Ureter (tissue), 1 donor: ENCODE measurements around the gene ZMYND12. TPM values are rescaled to one million over a fixed set of nuclear protein-coding genes. Genes with fewer than 3 reads are reported as not detected.
"Not testable (repeated sequence)": the region's sequence is repeated elsewhere in the genome, so short reads cannot be mapped to it uniquely, and the experiment has no call there.

Experiments
- DNase-seq: peaks from one replicate; pipeline ENCODE4 v3.0.0-alpha.2; 2020; ENCODE audit warnings: low spot score
- total RNA-seq: library from RNA; stranded (reverse); gene quantifications from one replicate; pipeline ENCODE4 v1.2.4, GENCODE V29; 2023
- donor health status: DM: yes; HTN: yes; CAD: no.

The ZMYND12 gene
- 2.7 TPM for total RNA-seq

GRCh38 chr1:42456010-42456753, at the start of gene ZMYND12, which contains the start of gene PPCS:
ZMYND12 (minus strand) TSS chr1:42456022; CDS start chr1:42455997, 25 bp downstream.
PPCS (plus strand) TSS chr1:42456543; CDS start chr1:42456566, 23 bp downstream.
- DNase-seq, result peak; percentile 86

GRCh38 chr1:42504535-42505128, 48.8 kb upstream of the ZMYND12 start:
- DNase-seq, result no peak

- DNase-seq, result not testable (repeated sequence)
These were observed 46.2 kb upstream of the ZMYND12 start for GRCh38 chr1:42502031-42502430.

GRCh38 chr1:42490237-42490636, 34.4 kb upstream of the ZMYND12 start:
- no peak for DNase-seq

GRCh38 chr1:42484382-42484781, 28.6 kb upstream of the ZMYND12 start:
- no peak for DNase-seq

- DNase-seq, result no peak
These were observed 26.9 kb upstream of the ZMYND12 start for GRCh38 chr1:42482635-42483153.

- DNase-seq, result no peak
These were observed 25.1 kb upstream of the ZMYND12 start for GRCh38 chr1:42480921-42481320.

- DNase-seq, result no peak
These were observed 23.8 kb upstream of the ZMYND12 start for GRCh38 chr1:42479621-42480020.

GRCh38 chr1:42477775-42478174, 22.0 kb upstream of the ZMYND12 start:
- DNase-seq, result no peak

- not testable (repeated sequence) for DNase-seq
These were observed 21.5 kb upstream of the ZMYND12 start for GRCh38 chr1:42477354-42477753.

GRCh38 chr1:42476605-42477004, 20.8 kb upstream of the ZMYND12 start:
- no peak for DNase-seq

GRCh38 chr1:42469727-42470126, 13.9 kb upstream of the ZMYND12 start:
- no peak for DNase-seq

GRCh38 chr1:42466030-42466429, 10.2 kb upstream of the ZMYND12 start:
- DNase-seq, result no peak

GRCh38 chr1:42463921-42464320, 8.1 kb upstream of the ZMYND12 start:
- no peak for DNase-seq

- DNase-seq, result peak; percentile 97
These were observed 7.3 kb upstream of the ZMYND12 start, which contains the start of gene CCDC30 for GRCh38 chr1:42462828-42463763. CCDC30 (plus strand) TSS chr1:42463286; CDS start chr1:42480552, 17,266 bp downstream.

GRCh38 chr1:42461196-42461595, 5.4 kb upstream of the ZMYND12 start:
- DNase-seq, result no peak

GRCh38 chr1:42456754-42457089, 900 bp upstream of the ZMYND12 start:
- peak; percentile 67 for DNase-seq

- no peak for DNase-seq
These were observed 1.4 kb downstream of the ZMYND12 start for GRCh38 chr1:42454403-42454802.

GRCh38 chr1:42453386-42453785, 2.4 kb downstream of the ZMYND12 start:
- DNase-seq, result no peak

GRCh38 chr1:42450061-42450460, 5.8 kb downstream of the ZMYND12 start:
- no peak for DNase-seq

GRCh38 chr1:42449256-42449655, 6.6 kb downstream of the ZMYND12 start:
- no peak for DNase-seq

- DNase-seq, result no peak
These were observed 13.2 kb downstream of the ZMYND12 start for GRCh38 chr1:42442662-42443061.
